Mammary epithelial cell (primary cell): Measurements from ENCODE around the gene OPRM1.

Source experiments
- EZH2 ChIP-seq: IDR thresholded peaks from 2 replicates; pipeline ENCODE4 v1.6.1; 2012; ENCODE audit warnings: low read length, inconsistent platforms, borderline replicate concordance
- TF ChIP-seq, protein P1 (sequence below), 2 donors: IDR thresholded peaks in 1 of 2; conservative IDR thresholded peaks in 1 of 2; 2 replicates each; pipeline ENCODE4 v1.5.1; 2011 to 2012; ENCODE audit warnings: inconsistent platforms in 2 of 2, low read length in 2 of 2, mild to moderate bottlenecking in 2 of 2, control low read depth in 1 of 2, low read depth in 1 of 2; ENCODE audit not compliant: insufficient read depth in 1 of 2; ENCODE audit errors: extremely low read depth in 1 of 2

DNA sequence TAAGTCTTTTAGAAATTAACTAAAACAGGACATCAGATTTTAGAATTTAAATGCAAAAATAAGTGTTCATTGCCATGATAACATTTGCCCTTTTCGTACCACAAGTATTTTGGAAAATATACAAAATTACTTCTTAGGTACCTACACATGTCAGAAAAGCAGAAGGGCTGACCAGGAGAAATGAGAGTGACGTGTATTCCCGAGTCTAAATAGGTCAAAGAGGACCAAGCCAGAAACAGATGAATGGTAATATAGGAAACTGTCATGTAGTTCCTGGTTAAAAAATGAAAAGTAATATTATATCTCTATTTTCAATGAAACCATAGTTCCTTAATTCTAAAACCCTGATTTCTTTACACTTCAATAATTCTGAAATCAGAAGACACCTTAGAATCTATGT is 191.4 kb downstream of the OPRM1 start:
- TF ChIP-seq, protein P1, sequence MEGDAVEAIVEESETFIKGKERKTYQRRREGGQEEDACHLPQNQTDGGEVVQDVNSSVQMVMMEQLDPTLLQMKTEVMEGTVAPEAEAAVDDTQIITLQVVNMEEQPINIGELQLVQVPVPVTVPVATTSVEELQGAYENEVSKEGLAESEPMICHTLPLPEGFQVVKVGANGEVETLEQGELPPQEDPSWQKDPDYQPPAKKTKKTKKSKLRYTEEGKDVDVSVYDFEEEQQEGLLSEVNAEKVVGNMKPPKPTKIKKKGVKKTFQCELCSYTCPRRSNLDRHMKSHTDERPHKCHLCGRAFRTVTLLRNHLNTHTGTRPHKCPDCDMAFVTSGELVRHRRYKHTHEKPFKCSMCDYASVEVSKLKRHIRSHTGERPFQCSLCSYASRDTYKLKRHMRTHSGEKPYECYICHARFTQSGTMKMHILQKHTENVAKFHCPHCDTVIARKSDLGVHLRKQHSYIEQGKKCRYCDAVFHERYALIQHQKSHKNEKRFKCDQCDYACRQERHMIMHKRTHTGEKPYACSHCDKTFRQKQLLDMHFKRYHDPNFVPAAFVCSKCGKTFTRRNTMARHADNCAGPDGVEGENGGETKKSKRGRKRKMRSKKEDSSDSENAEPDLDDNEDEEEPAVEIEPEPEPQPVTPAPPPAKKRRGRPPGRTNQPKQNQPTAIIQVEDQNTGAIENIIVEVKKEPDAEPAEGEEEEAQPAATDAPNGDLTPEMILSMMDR (conservative IDR thresholded peaks at IDR 0.05 in 1 of 2, IDR thresholded peaks at IDR 0.05 in 1 of 2; ENCODE audit: extremely low read depth in 1 of 2, insufficient read depth in 1 of 2, low read depth in 1 of 2, low read length in 2 of 2): no peak
- no peak for TF ChIP-seq EZH2
